Right atrium auricular region (tissue), 2 donors: Measurements from ENCODE around the gene KRTAP10-4. TPM values are rescaled to one million over a fixed set of nuclear protein-coding genes. Genes with fewer than 3 reads are reported as not detected.
"Not testable (repeated sequence)": the region's sequence is repeated elsewhere in the genome, so short reads cannot be mapped to it uniquely, and the experiment has no call there.

Experiments
- DNase-seq: peaks from one replicate; pipeline ENCODE4 v3.0.0-alpha.2; 2019; ENCODE audit warnings: low spot score
- H3K27ac ChIP-seq, 2 donors: fragments of 200-600 bp; sonication (generic); 1 replicate in 1 of 2; 2 replicates in 1 of 2; pipeline ENCODE4 v1.5.1; 2016 to 2019
- H3K27me3 ChIP-seq, 2 donors: fragments of 200-600 bp; sonication (generic); one replicate each; pipeline versions ENCODE4 v1.5.1 to v1.6.0; 2017 to 2019
- H3K36me3 ChIP-seq: fragments of 200-600 bp; sonication (generic); one replicate; pipeline ENCODE4 v1.5.1; 2016
- H3K4me1 ChIP-seq, 2 donors: fragments of 200-600 bp; sonication (generic); one replicate each; pipeline versions ENCODE4 v1.5.1 to v1.6.0; 2017 to 2019
- H3K4me3 ChIP-seq, 2 donors: fragments of 200-600 bp; sonication (generic); 1 replicate in 1 of 2; 2 replicates in 1 of 2; pipeline ENCODE4 v1.5.1; 2017 to 2019; ENCODE audit warnings: mild to moderate bottlenecking in 1 of 2, moderate library complexity in 1 of 2
- H3K9me3 ChIP-seq, 2 donors: fragments of 200-600 bp; sonication (generic); one replicate each; pipeline ENCODE4 v1.5.1; 2019
- total RNA-seq, 2 donors: library from RNA; depleted of rRNA; stranded (reverse); fragments of >200 nt; gene quantifications; one replicate each; pipeline ENCODE4 v1.1.0, GENCODE V29; 2016
- TF ChIP-seq, protein P1 (sequence below), 2 donors: fragments of 200-600 bp; sonication (generic); IDR thresholded peaks; one replicate each; pipeline ENCODE4 v1.5.1; 2019; ENCODE audit warnings: antibody characterized with exemption in 2 of 2

The KRTAP10-4 gene
- total RNA-seq, 2 donors from 2014 or later, result not detected

DNA sequence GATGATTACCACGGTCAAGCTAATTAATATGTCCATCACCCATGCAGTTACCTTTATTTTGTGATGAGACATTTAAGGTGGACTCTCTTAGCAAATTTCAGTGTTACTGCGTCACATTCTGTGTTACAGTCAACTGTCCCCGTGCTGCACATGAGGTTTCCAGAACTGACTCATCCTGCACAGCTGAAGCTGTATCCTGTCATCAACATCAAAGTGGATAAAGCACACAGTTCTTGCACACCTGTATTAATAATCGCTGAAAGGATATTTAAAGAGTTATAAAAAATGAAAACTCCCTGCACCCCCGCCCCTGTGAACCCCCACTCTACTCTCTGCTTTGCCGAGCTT, 10.2 kb downstream of the KRTAP10-4 start:
- H3K9me3 ChIP-seq, result peaks cover 0 to 13% of the 10 kb centered on the region in 2 donors
- H3K4me1 ChIP-seq, result no peaks in the 10 kb centered on the region
- no peaks in the 10 kb centered on the region for H3K36me3 ChIP-seq
- TF ChIP-seq, protein P1, sequence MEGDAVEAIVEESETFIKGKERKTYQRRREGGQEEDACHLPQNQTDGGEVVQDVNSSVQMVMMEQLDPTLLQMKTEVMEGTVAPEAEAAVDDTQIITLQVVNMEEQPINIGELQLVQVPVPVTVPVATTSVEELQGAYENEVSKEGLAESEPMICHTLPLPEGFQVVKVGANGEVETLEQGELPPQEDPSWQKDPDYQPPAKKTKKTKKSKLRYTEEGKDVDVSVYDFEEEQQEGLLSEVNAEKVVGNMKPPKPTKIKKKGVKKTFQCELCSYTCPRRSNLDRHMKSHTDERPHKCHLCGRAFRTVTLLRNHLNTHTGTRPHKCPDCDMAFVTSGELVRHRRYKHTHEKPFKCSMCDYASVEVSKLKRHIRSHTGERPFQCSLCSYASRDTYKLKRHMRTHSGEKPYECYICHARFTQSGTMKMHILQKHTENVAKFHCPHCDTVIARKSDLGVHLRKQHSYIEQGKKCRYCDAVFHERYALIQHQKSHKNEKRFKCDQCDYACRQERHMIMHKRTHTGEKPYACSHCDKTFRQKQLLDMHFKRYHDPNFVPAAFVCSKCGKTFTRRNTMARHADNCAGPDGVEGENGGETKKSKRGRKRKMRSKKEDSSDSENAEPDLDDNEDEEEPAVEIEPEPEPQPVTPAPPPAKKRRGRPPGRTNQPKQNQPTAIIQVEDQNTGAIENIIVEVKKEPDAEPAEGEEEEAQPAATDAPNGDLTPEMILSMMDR (IDR thresholded peaks at IDR 0.05), result no peak
- H3K27me3 ChIP-seq, result no peaks in the 10 kb centered on the region
- H3K4me3 ChIP-seq, result no peak overlapping the region
- DNase-seq, result no peak
- no peak overlapping the region for H3K27ac ChIP-seq

DNA sequence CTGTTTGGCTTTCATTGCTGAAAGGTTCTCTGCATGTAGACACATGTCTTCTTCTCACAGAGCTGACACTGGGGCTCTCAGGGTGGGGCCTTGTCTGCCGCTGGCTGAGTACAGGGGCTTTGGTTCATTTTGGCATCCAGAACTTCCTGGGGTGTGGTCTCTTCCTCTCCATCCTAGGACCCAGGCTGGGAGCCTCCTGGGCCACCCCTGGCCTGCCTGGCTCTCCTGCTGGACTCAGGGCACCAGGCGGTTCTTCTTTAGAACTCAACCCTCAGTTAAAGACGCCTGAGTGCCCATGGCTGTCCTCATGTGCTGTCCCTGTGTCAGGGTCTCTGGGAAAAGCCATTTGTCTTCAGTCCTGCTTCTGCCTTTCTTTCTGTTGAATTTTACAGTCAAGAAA, 12.4 kb downstream of the KRTAP10-4 start:
- no peaks in the 10 kb centered on the region for H3K4me1 ChIP-seq
- no peak overlapping the region for H3K27ac ChIP-seq
- no peaks in the 10 kb centered on the region for H3K36me3 ChIP-seq
- DNase-seq, result no peak
- peaks cover 0 to 11% of the 10 kb centered on the region in 2 donors for H3K9me3 ChIP-seq
- no peaks in the 10 kb centered on the region for H3K27me3 ChIP-seq
- H3K4me3 ChIP-seq, result no peak overlapping the region
- TF ChIP-seq, protein P1 (IDR thresholded peaks at IDR 0.05), result no peak

DNA sequence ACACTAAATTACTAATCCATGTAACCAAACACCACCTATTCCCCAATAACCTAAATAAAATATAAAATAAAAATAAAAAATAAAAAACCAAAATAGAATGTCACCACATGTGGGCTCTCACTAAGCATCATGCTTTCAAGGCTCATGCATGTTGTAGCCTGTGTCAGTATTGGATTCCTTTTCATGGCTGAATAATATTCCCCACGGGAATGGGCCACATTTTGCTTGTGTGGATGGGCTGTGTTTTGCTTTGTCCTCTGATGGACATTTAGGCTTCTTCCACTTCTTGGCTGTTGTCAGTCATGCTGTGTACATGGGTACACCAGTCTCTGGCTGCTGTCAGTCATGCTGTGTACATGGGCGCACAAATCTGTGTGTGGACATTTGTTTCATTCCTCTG, 15.6 kb downstream of the KRTAP10-4 start:
- no peak for DNase-seq
- H3K27me3 ChIP-seq, result no peaks in the 10 kb centered on the region

DNA sequence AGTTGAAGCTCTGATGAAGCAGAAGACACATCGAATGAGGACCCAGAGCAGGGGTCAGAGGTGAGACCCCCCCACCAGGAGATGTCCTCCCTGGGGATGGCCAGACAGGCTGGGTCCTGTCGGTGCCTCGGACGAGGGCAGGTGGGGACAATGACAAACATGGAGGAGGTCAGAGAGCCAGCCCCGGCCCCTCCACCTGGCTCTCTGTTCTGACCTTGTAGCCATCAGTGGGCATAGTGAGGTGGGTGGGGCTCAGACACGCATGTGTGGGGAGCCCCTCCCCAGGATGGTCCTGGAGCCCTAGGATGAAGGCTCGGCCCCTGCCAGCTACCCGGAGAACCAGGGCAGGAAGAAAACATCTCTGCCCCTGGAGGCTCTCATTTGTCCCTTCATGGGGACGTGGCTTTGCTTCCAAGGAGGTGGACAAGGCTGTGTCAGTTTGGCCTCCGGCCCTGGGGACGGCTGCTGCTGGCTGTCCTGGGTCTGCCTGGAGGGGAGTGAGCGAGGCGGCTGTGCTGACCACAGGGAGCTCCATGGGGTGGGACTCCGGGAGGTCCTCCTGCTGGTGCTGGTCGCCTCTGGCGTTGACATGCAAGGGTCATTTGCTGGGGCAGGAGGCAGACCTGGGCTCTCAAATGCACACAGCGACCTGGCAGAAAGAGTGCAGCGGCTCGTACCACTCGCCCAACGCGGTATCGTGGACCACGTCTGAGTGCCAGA, 16.2 kb downstream of the KRTAP10-4 start:
- no peak overlapping the region for H3K4me3 ChIP-seq
- H3K4me1 ChIP-seq, result no peaks in the 10 kb centered on the region
- no peak for DNase-seq
- no peaks in the 10 kb centered on the region for H3K9me3 ChIP-seq
- H3K36me3 ChIP-seq, result no peaks in the 10 kb centered on the region
- TF ChIP-seq, protein P1 (IDR thresholded peaks at IDR 0.05), result no peak
- H3K27me3 ChIP-seq, result no peaks in the 10 kb centered on the region
- H3K27ac ChIP-seq, result no peak overlapping the region

More for the DNA sequence above, 15.6 kb downstream of the KRTAP10-4 start:
- TF ChIP-seq, protein P1 (IDR thresholded peaks at IDR 0.05), result no peak
- Histone ChIP-seq H3K36me3 (no peaks in the 10 kb centered on the region), H3K9me3 (no peaks in the 10 kb centered on the region), H3K4me1 (no peaks in the 10 kb centered on the region), H3K4me3 (no peak overlapping the region), H3K27ac (no peak overlapping the region)

DNA sequence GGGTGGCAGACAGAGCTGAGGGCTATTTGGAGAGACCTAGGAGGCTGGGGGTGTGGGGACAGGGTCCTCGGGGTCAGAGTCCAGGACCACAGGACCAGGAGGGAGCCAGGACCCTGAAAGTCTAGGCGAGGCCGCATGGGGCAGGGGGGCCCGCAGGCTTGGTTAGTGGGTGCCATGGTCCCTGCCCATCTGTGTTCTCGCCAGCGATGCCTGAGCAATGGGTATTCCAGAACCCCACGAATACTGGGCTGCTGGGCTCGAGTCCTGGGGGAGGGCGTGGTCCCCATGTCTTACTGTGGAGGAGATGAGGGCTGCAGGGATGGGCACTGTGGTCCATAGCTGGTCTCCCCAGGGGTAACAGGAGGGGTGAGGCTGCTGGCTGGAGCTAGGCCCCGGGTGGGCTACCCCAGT, 16.8 kb downstream of the KRTAP10-4 start:
- no peaks in the 10 kb centered on the region for H3K4me1 ChIP-seq
- no peaks in the 10 kb centered on the region for H3K9me3 ChIP-seq
- no peaks in the 10 kb centered on the region for H3K27me3 ChIP-seq
- TF ChIP-seq, protein P1 (IDR thresholded peaks at IDR 0.05), result no peak
- no peak overlapping the region for H3K27ac ChIP-seq
- no peak for DNase-seq
- H3K4me3 ChIP-seq, result no peak overlapping the region
- H3K36me3 ChIP-seq, result no peaks in the 10 kb centered on the region

DNA sequence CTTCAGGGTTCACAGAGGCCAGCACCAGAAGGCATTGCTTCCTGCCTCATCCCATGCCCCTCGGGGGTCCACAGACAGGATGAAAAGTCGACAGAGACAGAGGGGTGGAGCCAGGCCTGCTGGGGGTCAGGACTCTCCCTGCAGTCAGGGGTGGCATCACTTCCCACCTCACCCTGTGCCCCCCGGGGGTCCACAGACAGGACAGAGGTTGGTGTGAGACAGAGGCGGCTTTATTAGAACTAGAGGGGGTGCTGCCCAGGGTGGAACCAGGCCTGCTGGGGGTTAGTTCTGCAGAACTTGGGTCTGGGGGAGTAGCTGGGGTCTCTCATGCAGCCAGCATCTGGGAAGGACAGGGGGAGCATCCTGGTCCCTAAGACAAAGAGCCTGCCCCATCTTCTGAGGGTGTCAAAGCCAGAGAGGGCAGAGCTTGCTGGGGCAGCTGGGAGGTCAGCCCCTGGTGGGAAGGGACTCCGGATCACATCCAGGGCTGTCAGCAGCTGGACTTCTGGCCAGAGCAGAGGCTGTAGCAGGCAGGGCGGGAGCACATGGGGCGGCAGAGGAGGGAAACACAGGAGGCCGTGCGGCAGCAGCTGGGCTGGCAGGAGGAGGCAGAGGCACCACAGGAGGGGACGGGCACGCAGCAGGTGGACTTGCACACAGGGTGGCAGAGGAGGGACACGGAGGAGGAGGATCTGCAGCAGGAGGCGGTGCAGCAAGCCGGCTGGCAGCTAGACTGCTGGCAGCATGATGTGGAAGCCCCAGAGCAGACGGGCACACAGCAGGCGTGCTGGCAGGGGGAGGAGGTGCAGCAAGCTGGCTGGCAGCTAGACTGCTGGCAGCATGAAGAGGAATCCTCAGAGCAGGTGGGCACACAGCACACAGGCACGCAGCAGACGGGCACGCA, 17.6 kb downstream of the KRTAP10-4 start:
- not testable (repeated sequence) for H3K4me3 ChIP-seq

DNA sequence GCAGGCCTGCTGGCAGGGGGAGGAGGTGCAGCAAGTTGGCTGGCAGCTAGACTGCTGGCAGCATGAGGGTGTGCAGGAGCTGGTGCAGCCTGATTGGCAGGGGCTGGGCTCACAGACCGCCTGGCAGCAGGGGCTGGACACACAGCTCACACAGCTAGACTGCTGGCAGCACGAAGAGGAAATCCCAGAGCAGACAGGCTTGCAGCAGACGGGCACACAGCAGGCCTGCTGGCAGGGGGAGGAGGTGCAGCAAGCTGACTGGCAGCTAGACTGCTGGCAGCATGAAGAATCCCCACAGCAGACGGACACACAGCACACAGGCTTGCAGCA, 18.2 kb downstream of the KRTAP10-4 start:
- H3K4me1 ChIP-seq, DNase-seq: not testable (repeated sequence)

More for the DNA sequence above, 17.6 kb downstream of the KRTAP10-4 start:
- H3K4me1 ChIP-seq, H3K9me3 ChIP-seq, H3K27me3 ChIP-seq, H3K36me3 ChIP-seq, DNase-seq, H3K27ac ChIP-seq: not testable (repeated sequence)

More for the DNA sequence above, 18.2 kb downstream of the KRTAP10-4 start:
- not testable (repeated sequence) for H3K36me3 ChIP-seq, H3K9me3 ChIP-seq, H3K4me3 ChIP-seq, H3K27ac ChIP-seq, H3K27me3 ChIP-seq
